Activated CD8-positive, alpha-beta memory T cell treated with anti-CD3 and anti-CD28 coated beads, Interleukin-2, amount 50 U/mL, for 48 hours (primary cell): Measurements from ENCODE around the gene RCC2.

Source experiments
- DNase-seq: peaks from one replicate; pipeline ENCODE4 v3.0.0-alpha.2; 2020

RCC2 gene

DNA sequence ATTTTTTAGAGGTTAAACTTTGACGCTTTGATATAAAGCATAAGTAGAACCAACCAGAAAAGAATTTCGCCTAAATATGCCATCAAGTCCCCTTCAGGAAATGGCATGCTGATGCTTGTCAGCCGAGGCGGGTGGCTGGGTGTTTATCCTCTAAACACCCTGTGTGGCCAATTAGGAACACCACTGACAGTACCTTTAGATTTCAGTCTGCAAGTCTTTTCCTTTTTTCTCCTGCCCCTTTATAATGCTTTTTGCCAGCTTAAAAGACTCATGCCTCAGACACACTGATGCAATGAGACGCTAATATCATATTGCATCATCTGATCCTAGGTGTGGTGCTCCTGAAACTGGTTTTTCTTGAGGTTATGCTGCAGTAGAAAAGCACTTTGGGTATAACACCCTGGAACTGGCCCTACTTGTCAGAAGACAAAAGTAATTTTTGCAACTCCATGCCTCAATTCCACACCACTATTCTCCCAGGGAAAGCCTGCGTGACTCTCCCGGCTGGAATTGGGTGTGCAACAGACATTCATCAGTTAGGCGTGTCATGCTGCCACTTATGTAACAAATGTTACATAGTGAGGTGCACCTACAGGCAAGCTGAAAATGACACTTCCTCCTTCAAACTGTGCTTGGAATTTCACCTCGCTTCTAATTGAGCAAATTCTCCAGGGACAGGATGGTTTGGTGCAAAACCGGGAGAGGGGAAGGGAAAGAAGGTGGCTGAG, 2.0 kb upstream of the RCC2 start:
- DNase-seq = no peak

DNA sequence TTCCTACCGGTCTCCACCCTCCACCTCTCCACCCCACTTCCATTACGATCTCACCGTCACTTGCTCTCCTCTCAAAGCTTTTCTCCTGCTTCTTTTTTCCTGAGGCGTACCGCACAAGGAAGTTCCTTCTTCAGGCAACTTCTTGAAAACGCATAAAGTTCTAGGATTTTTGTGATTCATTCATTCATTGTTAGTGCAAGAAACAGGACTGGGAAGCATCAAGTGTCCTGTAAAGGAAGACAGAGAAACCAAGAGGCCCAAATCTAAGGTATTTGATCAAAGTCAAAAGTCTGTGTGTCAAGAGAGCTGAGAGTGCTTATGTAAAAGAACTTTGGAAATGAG, 1.3 kb upstream of the RCC2 start:
- no peak for DNase-seq

DNA sequence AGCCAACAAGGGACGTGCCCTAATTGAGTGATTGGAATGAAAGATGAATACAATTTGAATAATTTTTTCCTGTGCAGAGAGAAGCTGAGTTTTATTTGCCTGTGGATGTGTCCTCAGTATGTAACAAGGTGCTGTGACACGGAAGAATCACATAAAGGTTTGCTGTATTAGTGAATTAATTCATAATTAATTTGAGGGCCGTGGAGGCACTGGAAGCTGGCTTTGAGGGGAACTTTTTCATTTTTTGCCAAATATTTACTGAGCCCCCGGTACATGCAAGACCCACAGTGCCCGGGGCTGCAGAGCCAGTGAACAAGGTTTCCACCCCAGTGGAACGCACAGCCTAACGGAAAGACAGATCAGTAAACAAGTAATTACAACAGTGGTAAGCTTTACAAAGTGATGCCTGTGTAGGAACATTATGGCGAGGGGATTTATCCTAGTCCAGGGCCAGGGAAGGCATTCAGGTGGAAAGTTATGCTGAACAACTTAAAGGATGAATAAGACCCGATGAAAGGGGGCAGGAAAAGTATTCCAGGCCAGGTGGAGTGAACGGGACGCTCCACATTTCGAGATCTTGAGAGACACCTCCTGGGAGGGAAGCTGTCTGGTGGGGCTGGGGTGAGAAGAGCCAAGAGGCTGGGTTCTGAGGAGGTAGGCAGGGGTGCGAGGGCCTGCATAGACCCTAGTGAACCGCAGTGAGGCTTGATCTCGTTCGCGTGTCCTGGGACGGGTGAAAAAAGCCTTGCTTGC, 773 bp upstream of the RCC2 start:
- no peak for DNase-seq

DNA sequence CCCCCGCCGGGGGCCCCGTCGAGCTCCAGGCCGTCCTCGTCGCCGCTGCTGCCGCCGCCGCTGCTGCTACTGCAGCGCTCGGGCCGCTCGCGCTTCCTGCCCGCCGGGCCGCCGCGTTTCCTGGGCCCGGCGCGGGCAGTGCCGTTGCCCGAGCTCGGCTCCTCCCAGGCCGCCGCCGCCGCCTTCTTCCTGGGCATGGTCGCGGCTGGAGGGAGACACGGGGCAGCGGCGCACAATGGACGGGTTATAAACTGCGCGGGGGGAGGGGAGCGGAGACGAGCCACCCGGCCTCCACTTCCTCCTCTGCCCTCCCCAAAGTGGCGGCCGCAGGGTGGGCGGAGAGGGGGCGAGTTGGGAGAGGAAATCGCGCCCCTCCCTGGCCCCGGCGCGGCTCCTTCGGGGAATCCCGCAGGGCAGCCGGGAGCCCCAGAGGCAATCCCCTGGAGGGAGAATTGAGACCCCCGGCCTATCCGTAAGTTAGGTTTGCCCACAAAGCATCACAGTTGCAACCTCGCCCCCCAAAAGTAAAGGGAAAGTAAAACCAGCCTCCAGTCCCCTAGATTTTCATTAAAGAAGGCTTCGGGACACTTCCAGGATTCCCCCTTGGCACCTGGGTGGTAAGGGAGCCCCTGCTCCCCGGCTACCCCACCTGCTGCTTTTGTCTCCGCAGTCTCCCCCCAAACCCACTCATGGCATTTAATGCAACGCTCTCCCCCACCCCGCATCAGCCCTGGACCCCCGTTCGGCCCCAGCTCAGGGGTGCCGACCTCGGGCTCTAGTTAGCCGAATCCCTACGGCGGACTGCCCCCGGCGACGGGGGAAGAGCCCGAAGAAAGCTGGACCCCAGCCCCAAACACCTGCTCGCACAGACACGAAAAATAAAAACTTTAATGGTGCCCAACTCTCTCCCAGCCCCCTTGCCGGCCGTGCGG, 893 bp downstream of the RCC2 start:
- DNase-seq = peak; percentile 89

DNA sequence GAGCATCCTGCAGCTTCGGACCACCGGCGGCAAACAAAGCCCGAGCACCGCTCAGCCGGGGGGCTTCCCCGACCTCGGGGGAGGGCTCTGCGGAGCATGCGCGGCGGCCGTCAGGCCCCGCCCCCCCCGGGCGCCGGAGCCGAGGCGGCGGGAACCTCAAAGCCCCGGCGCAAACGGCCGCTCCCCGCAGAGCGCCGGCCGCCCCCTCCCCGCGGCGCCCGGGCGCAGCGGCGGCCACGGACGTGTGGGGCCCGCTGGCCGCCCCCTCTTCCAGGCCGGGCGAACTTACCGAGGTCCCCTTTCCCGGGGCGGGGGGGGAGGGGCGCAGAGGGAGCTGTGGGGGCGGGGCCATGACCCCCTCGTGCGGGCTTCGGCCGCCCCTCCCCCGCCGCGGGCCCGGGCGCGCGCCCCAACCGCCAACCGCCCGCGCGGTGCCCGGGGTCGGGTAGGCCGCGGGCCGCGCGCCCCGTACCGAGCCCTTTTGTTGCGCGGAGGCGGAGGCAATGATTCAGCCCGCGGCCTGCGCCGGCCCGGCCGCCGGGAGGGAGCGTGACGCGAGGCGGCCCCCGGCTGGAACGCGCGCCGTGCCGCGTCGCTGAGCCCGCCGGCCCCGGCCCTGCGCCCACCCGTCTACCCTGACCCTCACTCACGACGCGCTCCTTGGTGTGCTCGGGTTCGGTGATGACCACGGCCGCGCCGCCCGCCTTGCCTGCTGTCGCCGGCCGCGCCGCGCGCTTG, 1.7 kb downstream of the RCC2 start:
- DNase-seq = peak; percentile 82

DNA sequence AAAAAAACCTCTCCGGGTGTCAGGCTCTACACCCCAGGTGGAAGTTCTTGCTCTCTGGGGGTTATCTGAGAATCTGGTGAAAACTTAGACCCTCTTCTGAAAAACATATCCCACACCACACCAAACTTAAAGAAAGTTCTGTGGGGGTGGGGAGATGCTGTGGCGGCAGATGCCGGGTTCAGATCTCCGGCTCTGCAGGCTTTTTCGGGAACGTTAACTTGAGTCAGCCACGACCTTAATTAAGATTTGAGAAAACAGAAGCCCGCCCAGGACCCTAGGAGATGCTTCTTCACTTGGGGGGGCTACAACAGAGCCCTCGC, 2.3 kb downstream of the RCC2 start:
- no peak for DNase-seq

DNA sequence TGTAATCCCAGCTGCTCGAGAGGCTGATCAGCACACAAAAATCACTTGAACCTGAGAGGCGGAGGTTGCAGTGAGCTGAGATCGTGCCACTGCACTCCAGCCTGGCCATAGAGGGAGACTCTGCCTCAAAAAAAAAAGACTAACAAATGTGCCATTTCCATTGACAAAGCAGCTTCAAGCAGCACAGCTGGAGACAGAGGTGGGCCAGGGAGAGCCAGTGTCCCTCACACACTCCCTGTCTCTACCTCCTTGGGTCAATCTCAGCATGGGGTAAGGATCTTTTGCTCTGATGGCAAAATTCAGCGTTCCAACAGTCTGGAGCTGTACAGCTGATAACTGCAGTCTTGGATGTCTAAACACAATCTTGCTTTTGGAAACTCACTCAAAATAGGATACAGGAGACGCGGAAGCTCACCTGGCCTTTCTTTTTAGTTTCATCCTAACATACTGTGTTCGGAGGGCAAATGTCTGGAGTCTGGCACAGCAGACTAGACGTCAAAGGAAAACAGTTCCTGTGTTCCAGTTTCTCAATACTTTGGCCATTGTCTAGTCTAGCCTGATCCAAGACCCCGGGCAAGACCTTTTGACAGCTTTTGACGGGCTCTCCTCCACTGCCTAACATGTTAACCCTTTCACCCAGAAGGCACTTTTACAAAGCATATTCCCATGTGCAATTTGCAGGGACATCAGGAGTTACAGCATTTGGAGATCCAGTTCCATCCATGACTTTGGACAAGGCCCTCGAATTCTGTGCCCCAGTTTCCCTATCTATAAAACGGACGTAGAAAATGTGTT, 2.9 kb downstream of the RCC2 start:
- no peak for DNase-seq

DNA sequence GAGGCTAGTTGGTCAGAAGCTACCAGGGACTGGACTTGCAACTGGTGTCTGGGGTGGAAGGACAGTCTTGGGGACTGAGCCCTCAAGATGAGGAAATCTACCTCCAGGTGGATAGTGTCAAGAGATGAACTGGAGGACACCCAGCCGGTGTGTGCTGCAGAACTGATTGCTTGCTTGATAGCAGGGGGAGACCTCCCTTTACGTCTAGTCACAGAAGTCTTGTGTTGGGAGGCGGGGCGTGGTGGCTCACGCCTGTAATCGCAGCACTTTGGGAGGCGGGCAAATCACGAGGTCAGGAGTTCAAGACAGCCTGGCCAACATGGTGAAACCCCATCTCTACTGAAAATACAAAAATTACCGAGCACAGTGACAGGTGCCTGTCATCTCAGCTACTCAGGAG, 4.9 kb downstream of the RCC2 start:
- no peak for DNase-seq

DNA sequence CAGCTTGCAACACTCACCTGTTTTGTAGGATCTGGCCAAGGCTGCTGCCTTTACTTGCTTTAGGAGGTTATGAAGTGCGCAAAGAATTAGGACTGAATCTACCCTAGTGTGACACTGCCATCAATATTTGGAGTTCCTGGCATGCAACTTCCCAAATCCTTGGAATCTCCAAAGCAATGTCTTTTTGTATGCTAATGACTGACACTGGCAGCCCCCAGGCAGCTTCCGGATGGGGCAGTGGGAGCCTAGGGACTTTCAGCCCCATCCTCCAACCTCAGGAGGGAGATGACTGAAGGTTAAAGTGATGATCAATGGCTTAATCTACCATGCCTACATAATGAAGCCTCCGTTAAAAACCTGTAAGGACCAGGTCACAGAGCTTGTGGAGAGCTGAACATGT, 5.5 kb downstream of the RCC2 start:
- no peak for DNase-seq

DNA sequence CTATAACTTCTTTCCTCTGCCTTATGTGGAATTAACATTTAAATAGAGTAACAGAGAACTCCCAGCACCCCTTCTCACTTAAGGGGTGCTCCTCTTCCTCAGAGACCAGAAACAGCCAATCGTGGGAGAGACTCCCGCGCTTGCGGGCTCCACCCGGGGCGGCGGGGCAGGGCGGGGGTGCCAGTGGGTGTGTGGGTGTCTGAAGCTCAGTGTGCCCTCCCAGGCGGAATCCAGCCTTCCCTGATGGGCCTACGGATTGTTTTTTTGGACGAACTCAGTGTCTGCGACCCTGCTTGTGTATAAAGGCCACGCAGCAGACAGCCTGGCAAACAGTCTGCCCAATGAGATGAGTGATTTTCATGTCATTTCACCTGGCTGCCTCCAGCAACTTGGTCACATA, 6.2 kb downstream of the RCC2 start:
- DNase-seq = no peak

DNA sequence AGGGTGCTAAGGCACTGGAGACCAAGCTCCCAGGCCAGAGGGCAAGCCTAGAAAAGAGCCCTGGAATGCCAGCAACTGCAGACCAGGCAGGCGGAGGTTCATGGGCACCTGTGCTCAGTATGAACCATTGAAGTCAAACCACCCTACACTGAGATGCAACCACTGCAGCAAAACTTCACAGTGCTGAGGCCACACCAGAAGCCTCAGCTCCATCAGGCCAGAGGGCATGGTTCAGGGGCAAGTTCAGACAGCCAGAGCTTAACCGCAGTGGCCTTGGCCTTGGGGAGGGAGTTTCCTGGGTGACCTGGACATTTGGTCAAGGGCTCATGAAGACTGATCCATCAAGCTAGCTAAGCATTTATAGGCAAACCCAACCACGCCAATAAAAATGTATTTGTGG, 7.1 kb downstream of the RCC2 start:
- no peak for DNase-seq

DNA sequence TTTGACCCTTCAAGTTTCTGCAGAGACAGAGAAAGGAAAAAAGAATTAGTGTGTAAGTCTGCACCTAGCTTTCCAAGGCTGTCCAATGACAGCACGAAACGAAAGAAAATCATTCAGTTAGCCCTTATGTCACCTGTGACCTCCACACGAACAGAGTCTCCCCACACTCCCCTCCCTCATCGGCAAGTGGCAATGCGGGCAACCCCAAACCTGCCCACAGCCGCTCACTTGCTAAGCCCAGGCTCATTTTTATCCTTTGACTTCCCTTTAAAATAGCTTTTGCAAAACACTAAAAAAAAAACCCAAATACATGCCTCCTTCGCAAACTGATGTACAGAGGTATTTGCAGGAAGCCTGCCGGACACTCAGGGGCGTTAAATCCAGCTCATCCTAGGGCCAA, 10.3 kb downstream of the RCC2 start:
- DNase-seq = no peak

DNA sequence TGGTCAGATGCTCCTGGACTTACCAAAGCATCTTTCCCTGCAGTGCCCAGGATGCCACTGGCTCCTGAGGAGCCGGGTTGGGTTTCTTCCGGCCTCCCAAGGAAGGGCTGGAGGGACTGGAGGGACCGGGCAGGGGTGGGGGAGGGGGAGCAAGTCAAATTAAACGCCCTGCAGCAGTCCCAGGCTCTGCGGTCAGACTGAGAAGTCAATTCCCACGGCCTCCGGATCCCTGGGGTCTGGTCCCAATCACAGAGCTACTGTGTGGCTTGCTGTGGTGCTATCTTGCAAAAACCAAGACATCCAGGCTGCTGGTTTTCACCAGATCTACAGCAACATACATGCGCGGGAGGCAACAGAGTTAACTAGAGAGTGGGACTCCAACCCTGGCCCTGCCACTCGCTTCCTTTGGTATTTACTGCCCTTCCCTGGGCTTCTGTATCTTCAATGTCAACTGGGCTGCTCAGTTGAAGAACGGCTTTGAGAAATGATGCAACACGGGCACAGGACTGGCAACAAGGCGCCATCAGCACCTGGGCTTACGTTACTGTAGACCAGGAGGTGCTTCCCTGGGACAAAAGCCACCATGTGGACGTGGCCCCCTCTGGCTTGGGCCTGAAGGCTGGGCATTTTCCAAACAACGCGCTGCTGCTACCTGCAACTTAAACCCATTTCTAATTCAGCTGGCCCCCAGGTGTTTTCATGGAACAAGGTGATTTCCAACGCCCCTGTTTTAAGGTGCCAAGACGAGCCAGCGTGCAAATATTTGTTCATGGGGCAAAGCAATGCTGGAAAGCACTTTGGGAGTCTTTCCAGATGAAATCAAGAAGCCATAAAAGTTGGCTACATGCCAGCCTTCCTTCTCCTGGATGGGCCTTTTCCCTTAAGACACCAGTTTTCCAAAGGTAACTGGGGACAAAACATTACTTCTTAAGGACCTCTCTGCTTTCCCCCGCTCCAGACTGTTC, 11.5 kb downstream of the RCC2 start:
- no peak for DNase-seq

DNA sequence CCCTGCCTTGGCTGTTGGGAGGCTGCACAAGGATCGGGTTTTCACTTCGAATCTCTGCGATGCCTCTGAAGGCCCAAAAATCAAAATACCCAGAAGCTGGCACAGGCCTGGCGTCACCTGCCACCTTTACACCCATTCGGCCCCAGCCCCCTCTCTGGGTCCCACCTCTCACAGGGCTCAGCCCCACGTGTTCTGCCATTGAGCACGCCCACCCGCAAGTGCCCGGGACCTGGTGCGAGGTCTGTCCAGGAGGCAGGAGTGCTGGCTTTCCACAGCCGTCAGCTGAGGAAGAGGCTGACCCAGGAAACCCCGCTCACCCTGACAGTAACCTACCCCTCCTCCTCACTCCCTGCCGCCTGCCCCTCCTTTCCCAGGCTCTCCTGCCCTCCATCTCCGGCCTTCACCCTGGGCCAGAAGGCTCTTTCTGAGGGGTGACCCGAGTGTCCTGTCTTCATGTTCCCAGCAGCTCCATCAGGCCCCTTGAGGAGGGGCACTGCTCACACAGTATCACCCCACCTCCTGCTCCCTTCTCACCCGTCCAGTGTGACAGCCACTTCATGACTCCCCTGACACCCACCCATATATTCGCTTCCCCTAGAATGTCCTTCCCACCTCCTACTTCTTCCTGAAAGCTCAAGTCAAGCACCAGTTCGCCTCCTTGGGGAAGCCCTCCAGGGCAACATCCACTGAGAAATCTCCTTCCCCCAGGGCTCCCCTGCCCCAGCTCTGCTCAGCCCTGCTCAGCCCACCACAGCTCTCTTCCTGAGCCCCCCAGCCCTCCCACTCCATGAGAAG, 13.5 kb downstream of the RCC2 start:
- peak; percentile 45 for DNase-seq

DNA sequence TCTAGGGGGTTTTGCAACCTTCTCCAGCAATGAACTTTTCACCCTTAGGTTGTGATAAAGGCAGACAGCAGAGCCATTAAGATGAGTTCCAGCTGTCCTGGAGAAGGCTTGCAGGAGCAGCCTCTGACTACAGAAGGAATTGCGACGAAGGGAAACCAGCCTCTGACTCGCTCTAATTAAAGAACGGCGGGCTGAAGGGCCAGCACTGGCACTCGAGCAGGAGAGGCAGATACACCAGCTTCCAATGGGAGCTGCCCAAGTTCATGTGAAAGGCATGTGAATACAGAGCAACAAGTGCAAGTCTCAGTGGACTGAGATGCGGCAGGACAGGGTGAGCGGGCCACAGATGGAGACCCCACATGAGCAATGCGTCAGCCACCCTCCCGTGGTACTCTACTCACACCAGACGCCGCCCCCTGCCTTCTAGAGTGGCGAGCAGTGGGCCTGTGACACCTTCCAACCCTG, 15.7 kb downstream of the RCC2 start:
- no peak for DNase-seq

DNA sequence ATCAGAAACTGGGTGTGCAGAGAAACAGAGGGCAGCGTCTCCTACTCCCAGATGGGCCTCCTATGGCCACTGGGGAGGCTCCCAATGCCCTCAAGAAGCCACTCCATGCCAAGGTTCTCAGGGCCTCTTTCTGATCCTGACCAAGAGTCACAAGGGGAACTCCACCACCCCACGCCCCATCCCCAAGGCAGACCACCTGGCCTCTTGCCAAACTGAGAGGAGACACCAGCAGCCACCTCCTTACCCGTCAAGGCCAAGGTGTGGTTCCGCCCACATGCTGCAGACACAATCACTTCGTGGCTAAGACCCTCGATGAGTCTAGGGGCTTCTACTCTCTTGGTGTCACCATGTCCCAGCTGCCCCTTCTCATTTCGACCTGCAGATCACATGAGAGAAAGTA, 17.0 kb downstream of the RCC2 start:
- no peak for DNase-seq

DNA sequence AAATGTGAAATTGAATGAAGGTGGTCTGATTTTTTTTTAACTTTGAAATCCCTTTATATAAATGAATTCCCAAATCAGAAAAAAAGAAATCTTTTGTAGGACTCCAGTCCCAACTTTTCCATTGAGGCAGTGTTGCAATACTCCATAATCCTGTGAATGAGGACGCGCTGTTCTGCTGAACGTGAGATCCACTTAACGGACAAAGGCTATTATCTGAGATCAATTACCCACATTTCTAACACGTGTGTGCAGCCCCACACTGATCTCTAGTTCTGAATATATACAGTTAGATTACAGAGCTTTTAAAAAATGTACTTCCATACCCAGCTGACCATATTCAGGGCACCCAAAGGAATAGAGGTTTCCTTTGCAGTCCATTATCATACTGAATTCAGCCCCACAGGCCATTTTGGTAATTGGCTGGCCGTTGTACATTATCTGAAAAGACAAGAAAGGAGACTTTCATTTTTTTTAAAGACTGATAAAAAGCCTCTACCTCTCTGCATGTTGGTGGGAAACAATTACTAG, 19.0 kb downstream of the RCC2 start:
- DNase-seq = no peak

DNA sequence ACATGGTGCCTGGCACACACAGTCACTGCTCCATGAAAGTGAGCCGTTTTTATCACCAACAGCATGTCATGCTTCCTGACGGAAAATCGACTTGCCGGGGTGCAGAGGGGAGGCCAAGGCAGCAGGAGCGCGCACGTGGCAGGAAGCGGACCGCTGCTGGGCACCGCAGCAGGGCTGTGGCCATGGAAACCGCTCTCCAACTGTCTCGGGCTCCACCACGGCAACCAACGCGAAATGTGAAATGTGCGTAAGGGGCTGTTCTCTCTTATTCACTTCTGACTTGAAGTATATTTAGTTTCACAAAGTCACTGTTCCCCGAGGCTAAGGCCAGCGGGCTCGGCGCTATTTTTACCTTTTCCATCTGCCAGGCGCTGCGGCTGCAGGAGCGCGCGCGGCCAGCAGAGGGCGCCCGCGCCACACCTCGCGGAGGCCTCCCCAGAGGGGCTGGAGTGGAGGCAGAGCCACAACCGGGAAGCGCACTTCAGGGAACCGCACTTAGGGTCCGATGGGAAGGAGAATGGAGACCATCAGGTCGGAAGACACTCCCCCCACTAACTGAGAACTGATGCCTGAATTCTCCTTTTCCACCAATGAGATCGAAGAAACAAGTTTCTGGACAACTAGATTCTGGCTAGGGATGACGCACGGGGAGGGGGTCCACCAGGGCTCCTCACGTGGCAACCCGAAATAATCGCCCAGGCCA, 19.7 kb downstream of the RCC2 start:
- peak; percentile 91 for DNase-seq

DNA sequence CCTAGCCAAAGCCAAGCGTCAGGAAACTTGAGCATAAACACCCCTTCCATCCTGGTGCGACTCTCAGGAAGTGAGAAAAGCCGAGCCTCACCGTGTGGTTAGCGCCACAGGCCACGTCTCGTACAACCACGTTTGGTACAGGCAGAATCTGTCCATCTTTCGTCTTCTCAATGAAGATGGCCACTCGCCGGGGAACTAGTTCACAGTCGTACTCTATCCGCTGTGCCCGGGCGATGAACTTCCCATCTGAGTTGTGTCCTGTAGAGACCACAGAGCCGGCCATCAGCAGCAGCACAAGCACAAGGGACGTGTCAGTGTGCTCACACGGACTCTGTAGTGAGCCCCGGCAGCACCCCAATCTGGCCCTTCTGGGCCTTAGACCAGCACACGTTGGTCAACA, 23.1 kb downstream of the RCC2 start:
- DNase-seq = no peak
